NCI-H146 treated with DMSO at 0.1 percent for 48 hours (cell line): ENCODE data around the gene PACRG.

Source experiments
- DNase-seq: peaks from one replicate; lab custom pipeline; 2025; ENCODE audit not compliant: unreplicated experiment; lab: John Stamatoyannopoulos, UW

Gene PACRG

GRCh38 chr6:163165922-163166321 lies 438.1 kb downstream of the PACRG start:
- no peak for DNase-seq

- no peak for DNase-seq
These were observed 438.7 kb downstream of the PACRG start for GRCh38 chr6:163166507-163166906.

- DNase-seq, result no peak
These were observed 441.7 kb downstream of the PACRG start for GRCh38 chr6:163169521-163169920.

GRCh38 chr6:163170294-163170883 lies 442.6 kb downstream of the PACRG start:
- no peak for DNase-seq

- DNase-seq, result no peak
These were observed 446.0 kb downstream of the PACRG start for GRCh38 chr6:163173741-163174140.

- no peak for DNase-seq
These were observed 447.5 kb downstream of the PACRG start for GRCh38 chr6:163175301-163175700.

- no peak for DNase-seq
These were observed 448.3 kb downstream of the PACRG start for GRCh38 chr6:163176097-163176496.

- no peak for DNase-seq
These were observed 449.2 kb downstream of the PACRG start for GRCh38 chr6:163177007-163177406.

- DNase-seq, result no peak
These were observed 450.2 kb downstream of the PACRG start for GRCh38 chr6:163177892-163178420.

GRCh38 chr6:163179061-163179460 lies 451.3 kb downstream of the PACRG start:
- no peak for DNase-seq

GRCh38 chr6:163179721-163180120 lies 451.9 kb downstream of the PACRG start:
- DNase-seq, result no peak

GRCh38 chr6:163180874-163181541 lies 453.2 kb downstream of the PACRG start:
- DNase-seq, result no peak

- no peak for DNase-seq
These were observed 453.9 kb downstream of the PACRG start for GRCh38 chr6:163181666-163182180.

- no peak for DNase-seq
These were observed 454.9 kb downstream of the PACRG start for GRCh38 chr6:163182696-163183095.

- DNase-seq, result no peak
These were observed 456.0 kb downstream of the PACRG start for GRCh38 chr6:163183806-163184205.

GRCh38 chr6:163185744-163186143 lies 458.0 kb downstream of the PACRG start:
- DNase-seq, result no peak

GRCh38 chr6:163186527-163186926 lies 458.8 kb downstream of the PACRG start:
- no peak for DNase-seq

- DNase-seq, result no peak
These were observed 459.4 kb downstream of the PACRG start for GRCh38 chr6:163187201-163187600.

GRCh38 chr6:163187606-163188005 lies 459.8 kb downstream of the PACRG start:
- no peak for DNase-seq

GRCh38 chr6:163188746-163189145 lies 461.0 kb downstream of the PACRG start:
- no peak for DNase-seq

GRCh38 chr6:163189609-163190008 lies 461.8 kb downstream of the PACRG start:
- no peak for DNase-seq

- no peak for DNase-seq
These were observed 463.0 kb downstream of the PACRG start for GRCh38 chr6:163190786-163191185.
